NCI-H748 (cell line): ENCODE measurements around the gene FGF4.

Experiments used
- DNase-seq: peaks from one replicate; lab custom pipeline; 2025; ENCODE audit not compliant: unreplicated experiment; lab: John Stamatoyannopoulos, UW

FGF4 gene, protein sequence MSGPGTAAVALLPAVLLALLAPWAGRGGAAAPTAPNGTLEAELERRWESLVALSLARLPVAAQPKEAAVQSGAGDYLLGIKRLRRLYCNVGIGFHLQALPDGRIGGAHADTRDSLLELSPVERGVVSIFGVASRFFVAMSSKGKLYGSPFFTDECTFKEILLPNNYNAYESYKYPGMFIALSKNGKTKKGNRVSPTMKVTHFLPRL

DNA sequence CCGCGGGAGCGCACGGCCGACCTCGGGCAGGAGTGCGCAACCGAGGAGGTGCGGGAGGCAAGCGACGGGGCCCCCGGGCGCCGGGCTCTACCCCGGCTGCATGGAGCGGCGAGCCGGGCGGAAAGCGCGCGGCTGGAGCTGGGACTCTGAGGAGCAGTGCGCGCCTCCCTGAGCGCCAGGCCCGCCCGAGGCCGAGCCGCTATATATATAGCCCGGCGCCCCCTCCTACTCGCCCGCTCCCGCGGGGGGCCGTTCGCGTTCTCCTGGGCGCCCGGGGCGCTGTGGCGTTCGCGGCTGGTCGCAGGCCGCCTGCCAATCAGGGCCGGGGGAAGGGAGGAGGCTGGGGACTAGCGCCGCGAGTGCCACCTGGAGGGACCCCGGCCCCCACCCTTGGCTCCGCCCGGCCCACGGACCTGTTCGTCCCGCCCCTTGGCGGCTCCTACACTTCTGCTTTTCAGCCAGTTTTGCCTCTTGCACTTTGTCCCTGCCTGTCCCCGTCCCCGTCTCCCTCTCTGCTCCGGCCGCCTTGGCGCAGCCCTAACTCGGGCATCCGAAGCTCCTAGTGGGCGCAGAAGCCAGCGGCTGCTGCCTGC lies at the start of gene FGF4:
FGF4 (minus strand) TSS at position 179 of the 593 bp plus-strand sequence. CDS start 257 bp downstream, outside the sequence.
- peak; percentile 8 for DNase-seq

DNA sequence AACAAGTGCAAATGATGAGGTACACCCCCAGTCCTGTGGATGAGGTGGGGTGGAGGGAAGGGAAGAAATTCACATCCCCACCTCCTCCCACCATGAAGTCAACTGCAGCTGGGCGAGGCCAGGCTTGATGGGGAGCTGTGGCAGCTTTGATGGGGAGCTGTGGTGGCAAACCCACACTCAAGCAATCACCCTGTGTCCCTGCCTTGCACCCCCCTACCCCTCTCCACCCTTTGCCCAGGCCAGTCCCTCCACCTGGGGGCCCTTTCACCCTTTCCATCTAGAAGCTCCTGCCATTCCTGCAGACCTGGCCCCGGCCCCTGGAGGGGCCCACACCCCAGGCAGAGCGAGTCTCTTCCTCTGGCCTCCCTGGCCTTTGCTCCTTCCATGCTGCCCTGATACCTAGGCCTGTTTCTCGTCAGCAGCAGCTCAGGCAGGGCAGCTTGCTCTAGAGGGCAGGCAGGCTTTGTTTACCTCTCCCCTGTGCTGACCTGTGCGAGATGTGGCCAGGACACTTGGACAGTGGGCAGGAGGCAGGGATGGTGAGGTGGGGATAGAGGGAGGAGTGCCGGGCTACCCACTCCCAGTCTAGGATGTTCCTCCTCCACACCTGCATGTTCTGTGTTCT lies 48.6 kb upstream of the FGF4 start:
- no peak for DNase-seq

DNA sequence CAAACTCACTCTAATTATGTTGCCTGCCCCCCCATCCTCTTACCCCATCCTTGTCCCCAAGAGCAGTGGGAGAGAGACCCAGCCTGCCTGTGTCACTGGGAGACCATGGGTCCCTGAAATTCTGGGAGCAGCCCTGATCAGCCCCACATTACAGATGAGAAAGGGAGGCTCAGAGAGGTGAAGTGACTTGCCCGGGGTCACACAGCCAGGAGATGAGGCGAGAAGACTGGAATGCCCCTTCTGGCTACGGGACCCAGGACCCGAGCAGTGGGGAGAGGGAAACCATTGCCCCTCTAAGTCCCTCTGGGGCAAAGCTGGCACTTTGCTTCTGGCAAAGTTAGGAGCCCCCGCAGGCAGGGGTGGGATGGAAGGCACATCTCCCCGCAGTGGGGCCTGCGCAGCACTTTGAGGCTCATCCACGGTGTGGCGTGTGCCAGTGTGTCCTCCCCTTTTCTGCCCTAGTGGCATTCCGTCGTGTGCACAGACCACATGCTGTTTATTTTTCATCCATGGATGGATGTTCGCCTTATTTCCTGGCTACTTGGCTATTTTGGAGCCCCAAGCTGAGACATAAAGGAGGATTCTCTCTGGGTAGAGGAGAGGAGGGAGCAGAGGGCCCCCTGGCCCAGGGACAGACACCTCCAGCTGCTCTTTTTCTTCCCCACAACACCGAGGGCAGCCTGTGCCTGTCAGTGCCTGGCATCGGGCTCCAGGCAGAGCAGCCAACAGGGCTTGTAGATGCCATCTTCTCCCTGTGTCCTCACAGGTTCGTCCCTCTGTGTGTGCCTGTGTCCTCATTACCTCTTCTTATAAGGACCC lies 47.7 kb upstream of the FGF4 start:
- DNase-seq = no peak

DNA sequence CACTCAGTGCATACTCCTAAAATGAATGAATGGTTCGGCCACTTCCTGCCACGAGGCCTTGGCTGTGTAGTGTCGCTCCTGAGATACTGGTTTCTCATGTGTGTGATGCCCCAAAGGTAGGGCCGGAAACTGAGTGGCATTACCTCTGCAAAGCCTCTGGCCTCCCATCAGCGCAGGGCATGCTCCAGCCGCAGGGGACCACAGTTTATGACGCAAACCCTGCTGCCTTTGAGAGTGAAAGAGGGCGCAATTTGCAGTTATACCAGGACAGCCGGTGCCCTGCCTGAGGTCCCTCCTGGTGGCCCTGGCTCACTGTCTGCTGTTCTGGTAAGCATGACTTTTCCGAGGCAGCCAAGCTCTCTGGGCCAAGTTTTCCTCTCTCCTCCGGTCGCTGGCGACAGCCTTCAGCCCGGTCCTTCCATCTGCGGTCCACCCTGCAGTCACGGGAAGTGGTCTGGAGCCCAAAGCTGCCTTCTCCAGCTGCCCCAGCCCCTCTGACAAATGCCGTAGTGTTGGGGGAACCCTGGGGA lies 46.4 kb upstream of the FGF4 start:
- DNase-seq = no peak

DNA sequence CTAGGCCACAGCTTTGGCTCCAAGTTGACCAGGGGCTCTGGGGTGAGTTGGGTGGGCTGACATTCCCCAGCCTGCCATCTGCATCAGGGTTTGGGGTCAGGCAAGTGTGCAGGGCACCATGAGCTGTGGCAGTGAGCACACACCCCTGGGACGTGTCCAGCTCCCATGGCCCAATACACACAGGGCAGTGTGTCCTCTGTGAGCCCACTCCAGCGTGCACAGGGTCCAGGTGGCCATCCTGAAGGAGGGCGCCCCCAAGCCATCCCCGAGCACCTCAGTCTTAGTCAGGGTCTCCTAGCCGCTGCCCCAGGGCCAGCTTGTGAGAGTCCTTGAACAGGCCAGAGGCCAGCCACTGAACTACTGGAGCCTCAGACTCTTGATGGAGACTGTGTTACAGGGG lies 45.3 kb upstream of the FGF4 start:
- DNase-seq = no peak

DNA sequence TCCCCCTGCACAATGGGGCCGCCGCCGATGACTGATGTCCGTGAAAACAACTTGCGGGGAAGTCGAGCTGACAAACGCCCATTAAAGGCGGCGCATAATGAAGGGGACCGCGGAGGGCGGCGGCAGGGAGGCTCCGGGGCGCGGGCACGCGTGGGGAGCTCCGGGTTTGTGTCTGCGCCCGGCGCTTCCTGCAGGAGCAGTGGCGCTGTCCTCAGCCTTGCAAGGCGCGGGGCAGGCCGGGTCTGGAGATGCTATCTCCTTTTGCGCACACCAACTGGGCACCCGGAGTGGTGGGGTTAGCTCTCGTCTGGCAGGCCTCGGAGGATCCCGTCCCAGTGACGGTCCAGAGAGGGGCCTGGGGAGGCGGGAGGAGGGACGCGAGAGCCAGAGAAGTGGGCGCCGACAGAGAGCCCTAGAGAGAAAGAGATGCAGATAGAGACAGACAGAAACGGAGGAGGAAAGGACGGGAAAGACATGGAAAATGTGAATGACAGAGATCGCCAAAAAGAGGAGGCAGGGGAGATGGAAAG lies 44.5 kb upstream of the FGF4 start:
- no peak for DNase-seq

DNA sequence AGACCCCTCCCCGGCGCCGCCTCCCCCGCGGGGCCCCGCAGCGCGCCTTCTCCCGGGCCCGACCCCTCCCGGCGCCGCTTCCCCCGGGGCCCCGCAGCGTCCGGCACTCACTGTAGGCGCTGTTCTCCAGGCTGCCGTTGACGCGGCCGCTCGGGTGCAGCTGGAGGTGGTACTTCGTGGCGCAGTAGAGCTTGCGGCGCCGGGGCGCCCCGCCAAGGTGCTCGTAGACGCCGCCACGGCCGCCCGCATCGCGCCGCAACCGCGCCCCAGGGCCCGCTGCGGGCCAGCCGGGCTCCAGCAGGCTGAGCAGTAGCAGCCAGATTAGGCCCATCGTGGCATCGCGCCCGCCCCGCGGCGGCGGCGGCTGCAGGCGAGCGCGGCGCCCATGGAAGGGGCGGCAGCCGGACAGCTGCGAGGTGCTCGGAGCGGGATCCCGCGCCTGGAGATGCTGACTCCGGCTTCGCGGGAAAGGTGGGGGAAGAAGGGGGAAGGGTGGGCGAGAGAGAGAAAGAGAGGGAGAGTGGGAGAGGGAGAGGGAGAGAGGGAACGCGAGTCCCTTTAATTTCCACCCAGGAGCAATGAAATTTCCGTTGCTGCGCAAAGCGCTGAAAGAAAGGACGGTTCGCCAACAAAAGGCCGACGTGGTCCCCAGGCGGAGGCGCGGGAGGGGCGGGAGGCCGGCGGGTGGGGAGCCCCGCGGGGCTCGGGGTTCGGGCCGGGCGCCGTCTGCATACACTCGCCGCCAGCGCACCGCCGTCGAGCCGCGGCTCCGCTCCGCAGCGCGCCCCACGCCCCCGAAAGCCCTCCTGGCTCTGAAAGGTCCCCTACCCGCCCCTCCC lies 43.7 kb upstream of the FGF4 start, which contains the start of gene FGF3:
FGF3 (minus strand) TSS at position 814 of the 839 bp plus-strand sequence; CDS start at position 331, 483 bp downstream.
- DNase-seq = peak; percentile 26

DNA sequence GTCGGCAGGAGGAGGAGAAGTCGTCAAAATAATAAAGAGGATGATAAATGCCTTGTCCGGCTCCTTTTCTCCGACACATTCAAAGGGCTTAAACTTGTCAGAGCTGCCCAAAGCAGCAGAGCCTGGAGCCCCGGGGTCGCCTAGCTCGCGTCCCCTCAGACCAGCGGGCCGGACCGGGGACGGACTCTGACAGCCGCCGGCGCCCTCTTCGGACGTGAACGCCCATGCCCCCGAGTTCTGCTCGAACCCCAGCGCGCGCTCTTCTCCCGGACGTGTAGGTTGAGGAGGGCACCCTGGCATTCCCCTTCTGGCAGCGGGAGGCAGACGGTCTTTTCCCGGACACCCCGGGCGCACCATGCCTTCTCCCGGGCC lies 43.1 kb upstream of the FGF4 start:
- no peak for DNase-seq

DNA sequence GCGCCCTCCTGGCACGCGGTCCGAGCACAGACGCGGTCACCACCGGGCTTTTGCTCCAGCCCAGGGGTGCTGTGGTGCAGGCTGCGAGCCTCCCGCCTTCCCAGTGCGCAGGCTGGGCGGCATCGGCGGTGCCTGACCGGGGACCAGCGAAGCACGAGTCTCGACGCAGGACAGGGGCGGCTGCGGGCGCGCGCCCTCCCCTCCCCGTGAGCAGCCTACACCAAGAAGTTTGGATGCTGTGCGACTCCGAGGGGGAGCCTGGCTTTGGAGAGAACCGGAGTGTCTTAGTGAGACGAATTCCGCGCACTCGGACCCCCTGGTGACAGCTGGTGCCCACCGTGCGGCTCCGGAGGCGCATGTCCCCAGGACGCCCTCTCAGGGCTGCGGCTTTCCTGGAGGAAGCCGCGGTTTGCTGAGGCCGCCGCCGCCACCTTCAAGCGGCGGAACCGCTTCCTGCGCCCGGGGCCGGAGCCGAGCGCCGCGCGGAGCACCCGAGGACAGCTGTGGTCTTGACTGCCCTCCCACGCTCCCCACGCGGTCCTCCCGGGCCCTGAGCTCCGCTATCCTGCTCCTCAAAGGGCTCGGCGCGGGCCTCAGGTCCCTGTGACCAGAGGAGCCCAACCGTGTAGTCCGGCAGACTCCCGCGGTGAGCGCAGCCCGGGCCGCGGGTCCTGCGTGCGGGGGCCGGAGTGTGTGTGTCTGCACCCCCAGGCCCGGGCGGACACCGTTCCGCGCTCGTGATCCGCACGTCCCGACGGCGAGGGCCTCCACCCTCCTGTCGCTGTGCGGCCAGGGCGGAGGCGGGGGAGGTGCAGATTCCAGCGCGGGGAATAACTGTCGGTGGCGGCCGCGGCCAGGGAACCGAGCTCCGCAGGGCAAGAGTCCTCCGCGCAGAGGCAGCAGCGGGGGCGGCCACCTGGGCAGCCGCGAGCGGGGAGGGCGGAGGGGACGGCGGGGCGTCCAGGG lies 42.4 kb upstream of the FGF4 start:
- DNase-seq = peak; percentile 34

DNA sequence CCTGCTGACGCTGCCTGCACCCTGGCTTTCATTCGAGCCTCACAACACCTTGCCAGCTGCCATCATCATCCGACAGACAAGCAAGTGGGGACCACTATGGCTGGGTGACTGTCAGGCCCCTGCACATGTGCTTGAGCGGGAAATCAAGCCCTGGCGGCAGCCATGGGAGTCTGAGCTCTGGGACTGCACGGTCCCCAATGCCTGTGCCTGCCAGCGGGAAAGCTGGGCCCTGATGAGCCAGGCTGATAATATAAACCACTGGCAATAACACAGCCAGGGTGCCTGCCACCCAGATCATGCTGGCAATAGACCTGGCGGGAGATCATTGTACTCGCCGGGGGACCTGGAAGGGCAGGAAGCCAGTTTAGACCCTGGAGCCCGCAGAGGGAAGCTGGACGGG lies 41.5 kb upstream of the FGF4 start:
- no peak for DNase-seq

DNA sequence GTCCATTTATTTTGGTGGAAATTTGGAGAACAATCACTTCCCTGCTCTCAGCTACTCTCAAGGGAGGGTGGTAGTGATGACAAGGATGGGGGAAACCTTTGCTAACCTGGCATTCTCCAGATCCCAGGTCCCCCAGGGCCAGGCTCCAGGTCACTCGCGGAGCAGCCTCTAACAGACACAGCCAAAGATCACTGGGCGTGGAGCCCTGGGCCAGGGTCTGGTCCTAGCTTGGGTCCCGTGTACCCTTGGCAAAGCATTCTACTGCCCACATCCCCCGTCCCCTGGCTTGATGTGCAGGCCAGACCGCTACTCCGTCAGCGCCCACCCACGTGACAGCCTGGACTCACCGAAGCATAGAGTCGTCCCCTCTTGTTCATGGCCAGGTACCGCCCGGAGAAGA lies 40.8 kb upstream of the FGF4 start:
- no peak for DNase-seq

DNA sequence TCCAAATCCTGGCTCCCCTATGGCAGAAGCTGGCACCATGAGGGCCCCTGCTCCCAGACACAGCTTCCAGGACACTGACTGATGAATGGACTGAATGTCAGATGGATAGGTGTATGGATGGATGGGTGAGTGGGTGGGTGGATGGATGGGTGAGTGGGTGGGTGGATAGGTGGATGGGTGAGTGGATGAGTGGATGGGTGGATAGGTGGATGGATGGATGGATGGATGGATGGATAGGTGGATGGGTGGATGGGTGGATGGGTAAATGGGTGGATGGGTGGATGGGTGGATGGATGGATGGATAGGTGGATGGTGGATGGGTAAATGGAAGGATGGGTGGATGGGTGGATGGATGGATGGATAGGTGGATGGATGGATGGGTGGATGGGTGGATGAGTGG lies 39.8 kb upstream of the FGF4 start:
- no peak for DNase-seq

DNA sequence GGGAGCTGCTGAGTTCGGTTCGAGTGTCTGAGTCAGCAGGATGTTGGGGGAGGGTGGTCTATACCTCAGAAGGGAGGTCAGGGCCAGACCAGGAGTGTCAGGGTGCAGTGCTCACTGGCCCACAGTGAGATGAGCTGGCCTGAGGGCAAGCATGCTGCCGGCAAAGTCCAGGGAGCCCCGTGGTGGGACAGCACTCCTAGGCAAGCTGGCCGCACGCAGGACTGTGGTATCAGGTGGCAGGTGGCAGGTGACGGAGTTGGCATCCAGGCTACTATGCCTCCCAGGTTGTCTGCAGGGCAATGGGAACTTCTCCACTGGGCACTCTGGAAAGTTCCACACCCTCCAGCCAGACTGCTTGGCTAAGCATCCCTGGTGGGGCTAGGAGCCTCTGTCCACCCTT lies 39.3 kb upstream of the FGF4 start:
- no peak for DNase-seq

DNA sequence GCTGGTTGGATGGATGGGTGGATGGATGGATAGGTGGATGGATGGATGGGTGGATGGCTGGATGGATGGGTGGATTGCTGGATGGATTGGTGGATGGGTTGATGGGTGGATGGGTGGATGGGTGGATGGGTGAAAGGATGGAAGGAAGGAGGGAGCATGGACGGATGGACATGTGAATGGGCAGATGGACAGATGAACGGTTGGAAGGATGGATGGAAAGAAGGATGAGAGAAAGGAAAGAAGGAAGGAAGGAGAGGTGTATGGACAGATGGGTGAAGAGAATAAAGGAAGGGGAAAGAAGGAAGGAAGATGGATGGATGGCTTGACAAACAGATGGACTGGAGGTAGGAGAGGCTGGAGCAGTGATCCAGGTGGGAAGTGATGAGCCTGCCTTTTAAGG lies 38.7 kb upstream of the FGF4 start:
- DNase-seq = no peak

DNA sequence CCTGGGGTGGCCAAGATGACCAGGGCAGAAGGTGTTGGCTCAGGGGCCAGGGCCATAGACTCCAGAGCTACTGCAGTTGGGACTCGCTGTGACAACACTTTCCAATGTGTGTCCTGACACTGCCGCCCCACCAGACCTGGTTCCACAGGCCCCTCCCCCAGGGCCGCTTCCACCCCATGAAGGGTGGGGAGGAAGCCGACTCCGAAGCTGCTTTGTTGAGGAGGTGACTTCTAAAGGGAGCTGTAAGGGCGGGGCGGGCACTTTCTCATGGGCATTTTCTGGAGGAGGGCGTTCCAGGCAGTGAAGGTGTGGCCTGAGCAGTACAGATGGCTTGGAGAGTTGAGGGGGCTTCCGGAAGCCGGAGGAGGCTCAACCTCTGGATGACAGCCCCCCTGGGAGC lies 37.8 kb upstream of the FGF4 start:
- DNase-seq = no peak

DNA sequence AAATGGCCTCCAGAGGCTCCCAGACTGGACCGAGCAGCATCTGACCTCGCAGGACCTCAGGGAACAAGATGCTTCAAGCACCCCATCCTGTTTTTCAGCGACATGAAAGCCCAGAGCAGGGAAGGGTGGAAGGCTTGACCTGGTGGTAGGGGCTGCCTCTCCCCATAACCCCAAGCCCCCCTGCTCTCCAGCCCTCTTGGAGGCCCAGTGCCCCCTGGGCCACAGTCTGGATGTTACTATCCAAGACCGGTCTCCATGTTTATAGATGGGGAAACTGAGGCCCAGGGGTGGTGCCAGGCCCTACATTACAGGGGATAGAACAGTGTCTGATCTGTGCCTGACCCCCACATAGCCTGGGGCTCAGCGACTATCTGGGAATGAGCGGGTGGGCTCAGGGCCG lies 37.1 kb upstream of the FGF4 start:
- DNase-seq = no peak

DNA sequence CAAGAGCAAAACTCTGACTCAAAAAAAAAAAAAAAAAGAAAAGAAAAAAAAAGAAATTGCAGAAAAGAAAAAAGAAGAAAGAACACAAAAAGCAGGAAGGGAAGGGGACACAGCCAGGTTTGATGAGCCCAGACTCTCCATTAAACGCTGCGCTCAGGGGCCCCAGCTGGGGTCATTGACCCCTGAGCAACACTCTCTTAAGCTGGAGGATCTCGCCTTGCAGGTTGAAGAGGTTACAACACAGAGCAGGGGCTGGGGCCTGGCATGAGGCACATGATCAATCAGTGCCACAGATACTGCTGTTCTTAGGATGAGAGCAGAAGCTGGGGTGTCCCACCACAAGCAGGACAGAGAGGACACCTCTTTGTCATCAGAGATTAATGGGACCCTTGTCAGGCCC lies 36.3 kb upstream of the FGF4 start:
- no peak for DNase-seq

DNA sequence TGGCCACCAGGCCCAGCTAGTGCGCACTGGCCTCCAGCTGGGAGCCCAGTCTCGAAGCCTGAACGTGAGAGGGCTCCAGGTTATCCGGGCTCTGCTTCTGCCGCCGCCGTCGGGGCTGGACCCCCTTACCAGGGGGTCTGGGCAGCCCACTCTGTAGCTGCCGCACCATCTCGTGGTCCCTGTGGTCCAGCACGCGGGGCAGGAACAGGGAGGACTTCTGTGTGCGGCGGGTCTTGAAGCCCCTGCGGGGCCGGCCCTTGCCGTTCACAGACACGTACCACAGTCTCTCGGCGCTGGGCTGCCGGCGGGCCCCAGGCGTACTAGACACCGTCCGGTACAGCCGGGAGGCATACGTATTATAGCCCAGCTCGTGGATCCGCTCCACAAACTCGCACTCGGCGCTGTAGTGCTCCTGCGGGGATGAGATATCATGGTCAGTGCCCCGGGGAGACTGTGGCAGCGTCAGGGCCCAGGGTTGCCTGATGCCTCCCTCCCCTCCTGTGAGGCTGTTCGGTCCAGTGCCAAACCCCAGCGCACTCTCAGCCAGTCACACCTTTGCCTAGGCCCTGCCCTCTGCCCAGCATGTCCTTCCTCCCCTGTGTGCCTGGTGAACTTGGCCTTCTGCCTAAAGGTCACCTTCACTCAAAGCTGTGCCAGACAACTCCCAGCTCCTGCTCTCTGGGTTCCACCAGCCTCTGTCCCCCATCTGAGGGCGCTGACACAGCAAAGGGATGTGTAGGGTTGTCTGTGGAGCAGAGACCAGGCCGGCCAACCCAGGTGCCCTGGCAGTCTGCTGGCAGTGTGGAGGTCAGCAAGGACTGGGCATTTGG lies 35.4 kb upstream of the FGF4 start:
- no peak for DNase-seq
